ENCODE results near the gene CD276.

CD276 gene

DNA sequence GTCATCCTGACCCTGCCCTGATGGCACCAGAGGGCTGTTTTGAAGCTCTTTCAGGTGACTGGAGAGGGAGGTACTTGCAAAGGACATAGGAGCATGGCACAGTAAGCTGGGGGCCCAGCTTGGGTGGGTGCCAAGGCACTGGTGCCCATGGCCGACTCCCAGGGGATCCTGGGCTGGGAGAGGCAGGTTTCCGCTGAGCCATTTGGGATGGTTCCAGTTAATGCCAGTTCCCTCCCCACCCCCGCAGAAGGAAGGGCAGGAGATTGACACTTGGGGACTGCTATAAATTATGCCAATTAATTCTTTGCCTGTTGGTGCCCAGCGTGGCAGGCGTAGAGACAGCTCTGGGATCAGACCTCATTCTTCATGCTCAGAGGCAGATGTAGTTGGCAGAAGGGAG is 26.1 kb downstream of the CD276 start:
- no peak overlapping the region for H3K4me3 ChIP-seq (ENCODE audit: low read depth, low read length)
- TF ChIP-seq, protein P1, sequence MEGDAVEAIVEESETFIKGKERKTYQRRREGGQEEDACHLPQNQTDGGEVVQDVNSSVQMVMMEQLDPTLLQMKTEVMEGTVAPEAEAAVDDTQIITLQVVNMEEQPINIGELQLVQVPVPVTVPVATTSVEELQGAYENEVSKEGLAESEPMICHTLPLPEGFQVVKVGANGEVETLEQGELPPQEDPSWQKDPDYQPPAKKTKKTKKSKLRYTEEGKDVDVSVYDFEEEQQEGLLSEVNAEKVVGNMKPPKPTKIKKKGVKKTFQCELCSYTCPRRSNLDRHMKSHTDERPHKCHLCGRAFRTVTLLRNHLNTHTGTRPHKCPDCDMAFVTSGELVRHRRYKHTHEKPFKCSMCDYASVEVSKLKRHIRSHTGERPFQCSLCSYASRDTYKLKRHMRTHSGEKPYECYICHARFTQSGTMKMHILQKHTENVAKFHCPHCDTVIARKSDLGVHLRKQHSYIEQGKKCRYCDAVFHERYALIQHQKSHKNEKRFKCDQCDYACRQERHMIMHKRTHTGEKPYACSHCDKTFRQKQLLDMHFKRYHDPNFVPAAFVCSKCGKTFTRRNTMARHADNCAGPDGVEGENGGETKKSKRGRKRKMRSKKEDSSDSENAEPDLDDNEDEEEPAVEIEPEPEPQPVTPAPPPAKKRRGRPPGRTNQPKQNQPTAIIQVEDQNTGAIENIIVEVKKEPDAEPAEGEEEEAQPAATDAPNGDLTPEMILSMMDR (IDR thresholded peaks at IDR 0.05; ENCODE audit: low read depth, low read length, missing control alignments) = no peak
- peaks cover 81% of the 10 kb centered on the region for H3K36me3 ChIP-seq (replicated peaks)
- no peak overlapping the region for H3K27ac ChIP-seq
- in situ Hi-C loops (cut with HindIII; ENCODE audit: low pct_ligation_motif_present, low sequenced_read_pairs) = no loop called here
- no peak for DNase-seq
- no peaks in the 10 kb centered on the region for H3K27me3 ChIP-seq (replicated peaks)

DNA sequence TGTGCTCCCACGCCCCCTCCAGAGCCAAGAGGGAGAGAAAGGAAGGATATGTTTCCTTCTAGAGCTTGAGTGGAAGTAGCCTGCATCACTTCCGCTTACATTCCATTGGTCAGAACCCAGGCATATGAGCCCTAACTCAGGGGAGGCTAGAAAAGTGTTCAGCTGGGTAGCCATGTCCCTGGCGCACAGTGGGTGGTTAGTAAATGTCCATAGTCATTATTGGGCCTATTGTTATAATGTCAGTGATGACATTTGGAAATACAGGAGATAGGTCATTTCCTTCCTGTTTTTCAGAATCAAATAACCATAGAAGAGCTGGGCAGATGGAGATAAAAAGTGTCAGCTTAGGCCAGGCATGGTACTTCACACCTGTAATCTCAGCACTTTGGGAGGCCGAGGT is 27.3 kb downstream of the CD276 start:
- Histone ChIP-seq H3K27me3 (replicated peaks) (no peaks in the 10 kb centered on the region), H3K27ac (no peak overlapping the region), H3K4me3 (ENCODE audit: low read depth, low read length) (no peak overlapping the region), H3K36me3 (replicated peaks) (peaks cover 69% of the 10 kb centered on the region)
- TF ChIP-seq, protein P1 (IDR thresholded peaks at IDR 0.05; ENCODE audit: low read depth, low read length, missing control alignments) = no peak
- in situ Hi-C loops (cut with HindIII; ENCODE audit: low pct_ligation_motif_present, low sequenced_read_pairs) = no loop called here
- no peak for DNase-seq

DNA sequence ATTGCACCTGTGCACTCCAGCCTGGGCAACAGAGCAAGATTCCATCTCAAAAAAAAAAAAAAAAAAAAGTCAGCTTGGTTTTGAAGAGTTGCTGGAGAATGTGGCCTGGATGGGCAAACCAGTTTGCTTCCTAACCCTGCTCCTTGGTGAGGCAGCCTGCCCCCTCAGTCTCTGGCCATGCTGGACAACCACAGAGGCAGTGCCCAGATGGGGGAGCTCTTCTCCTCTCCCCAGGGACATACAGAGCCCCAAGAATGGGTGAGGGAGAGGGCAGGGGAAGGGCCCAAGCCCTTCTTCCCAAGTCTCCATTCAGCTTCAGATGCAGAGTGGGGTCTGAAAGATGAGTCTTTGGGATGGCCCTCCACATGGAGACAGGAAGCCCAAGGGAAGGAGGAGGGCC is 27.9 kb downstream of the CD276 start:
- Histone ChIP-seq H3K27me3 (replicated peaks) (no peaks in the 10 kb centered on the region), H3K27ac (no peak overlapping the region), H3K36me3 (replicated peaks) (peaks cover 63% of the 10 kb centered on the region), H3K4me3 (ENCODE audit: low read depth, low read length) (no peak overlapping the region)
- DNase-seq = no peak
- in situ Hi-C loops (cut with HindIII; ENCODE audit: low pct_ligation_motif_present, low sequenced_read_pairs) = no loop called here
- TF ChIP-seq, protein P1 (IDR thresholded peaks at IDR 0.05; ENCODE audit: low read depth, low read length, missing control alignments) = peak; percentile 27

DNA sequence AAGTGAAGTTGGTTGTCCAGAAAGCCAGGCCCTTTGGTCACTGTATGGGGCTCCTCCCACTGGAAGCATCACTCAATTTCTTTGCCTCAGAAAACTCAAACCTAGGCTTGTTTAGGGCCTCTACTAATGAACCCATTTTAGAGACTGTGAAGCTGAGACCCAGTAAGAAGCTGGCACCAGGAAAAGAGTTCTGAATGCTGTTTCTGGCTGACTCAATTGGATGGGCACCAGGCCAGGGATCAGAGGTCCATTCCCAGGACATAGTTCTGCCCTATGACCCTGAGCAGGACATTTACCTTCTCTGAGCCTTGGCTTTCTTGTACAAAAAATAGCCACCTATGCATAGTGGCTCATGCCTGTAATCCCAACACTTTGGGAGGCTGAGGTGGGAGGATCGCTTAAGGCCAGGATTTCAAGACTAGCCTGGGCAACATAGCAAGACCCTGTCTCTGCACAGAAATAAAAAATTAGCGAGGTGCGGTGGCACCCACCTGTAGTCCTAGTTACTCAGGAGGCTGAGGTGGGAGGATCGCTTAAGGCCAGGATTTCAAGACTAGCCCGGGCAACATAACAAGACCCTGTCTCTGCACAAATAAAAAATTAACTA is 30.6 kb downstream of the CD276 start:
- in situ Hi-C loops (cut with HindIII; ENCODE audit: low pct_ligation_motif_present, low sequenced_read_pairs) = no loop called here
- H3K36me3 ChIP-seq (replicated peaks) = peaks cover 36% of the 10 kb centered on the region
- no peak for DNase-seq

DNA sequence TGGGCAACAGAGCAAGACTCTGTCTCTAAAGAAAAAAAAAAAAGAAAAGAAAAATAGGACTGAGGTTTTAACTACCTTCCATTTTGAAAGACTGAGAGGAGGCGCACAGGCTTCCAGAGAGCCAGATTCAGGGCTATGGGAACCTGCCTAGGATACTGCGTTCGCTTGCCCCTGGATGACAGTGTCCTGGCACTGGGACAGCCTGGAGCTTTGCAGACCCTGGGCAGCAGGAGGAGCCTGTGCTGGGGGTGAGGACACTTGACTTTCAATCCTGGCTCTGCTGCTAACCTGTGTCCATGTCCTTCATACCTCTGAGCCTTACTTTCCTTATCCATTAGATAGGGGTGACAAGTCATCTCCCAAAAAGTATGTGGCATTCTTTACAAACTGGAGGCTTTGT is 31.2 kb downstream of the CD276 start:
- H3K27me3 ChIP-seq (replicated peaks) = no peaks in the 10 kb centered on the region
- TF ChIP-seq, protein P1 (IDR thresholded peaks at IDR 0.05; ENCODE audit: low read depth, low read length, missing control alignments) = peak; percentile 3
- peaks cover 32% of the 10 kb centered on the region for H3K36me3 ChIP-seq (replicated peaks)
- no peak overlapping the region for H3K4me3 ChIP-seq (ENCODE audit: low read depth, low read length)
- no peak for DNase-seq
- no peak overlapping the region for H3K27ac ChIP-seq
- in situ Hi-C loops (cut with HindIII; ENCODE audit: low pct_ligation_motif_present, low sequenced_read_pairs) = no loop called here

More for the DNA sequence above, 30.6 kb downstream of the CD276 start:
- TF ChIP-seq, protein P1 (IDR thresholded peaks at IDR 0.05; ENCODE audit: low read depth, low read length, missing control alignments) = no peak
- no peaks in the 10 kb centered on the region for H3K27me3 ChIP-seq (replicated peaks)
- no peak overlapping the region for H3K4me3 ChIP-seq (ENCODE audit: low read depth, low read length)
- no peak overlapping the region for H3K27ac ChIP-seq

DNA sequence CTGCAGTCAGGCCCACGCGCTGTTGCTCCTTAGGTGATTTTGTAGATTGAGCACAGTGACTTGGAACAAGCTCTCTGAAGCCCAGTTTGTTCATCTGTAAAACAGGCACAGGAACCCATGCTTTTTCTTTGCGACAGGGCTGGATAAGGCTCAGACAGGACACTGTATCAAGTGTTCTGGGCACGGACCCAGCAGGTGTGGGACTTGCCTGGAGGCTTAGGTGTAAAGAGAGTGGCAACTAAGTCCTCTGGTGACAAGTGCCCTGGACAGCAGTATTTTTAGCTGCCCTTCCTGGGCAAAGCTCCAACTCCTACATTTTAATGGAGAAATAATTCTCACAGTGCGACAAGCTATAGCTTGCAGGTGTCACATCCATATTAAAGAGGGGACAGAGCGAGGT is 32.2 kb downstream of the CD276 start:
- DNase-seq = no peak
- no peak overlapping the region for H3K4me3 ChIP-seq (ENCODE audit: low read depth, low read length)
- no peaks in the 10 kb centered on the region for H3K27me3 ChIP-seq (replicated peaks)
- TF ChIP-seq, protein P1 (IDR thresholded peaks at IDR 0.05; ENCODE audit: low read depth, low read length, missing control alignments) = no peak
- in situ Hi-C loops (cut with HindIII; ENCODE audit: low pct_ligation_motif_present, low sequenced_read_pairs) = no loop called here
- H3K36me3 ChIP-seq (replicated peaks) = peaks cover 22% of the 10 kb centered on the region
- no peak overlapping the region for H3K27ac ChIP-seq

All from brain microvascular endothelial cell (primary cell).